GM19351 (cell line): ENCODE results near the gene CYTH1.
"Not testable (repeated sequence)": the region's sequence is repeated elsewhere in the genome, so short reads cannot be mapped to it uniquely, and the experiment has no call there.

ENCODE experiments used
- ATAC-seq: cut with Tn5 transposase; IDR thresholded peaks from one replicate; pipeline ENCODE4 v1.9.1; 2021; ENCODE audit warnings: mild to moderate bottlenecking, moderate library complexity; ENCODE audit not compliant: unreplicated experiment

The CYTH1 gene

GRCh38 chr17:78674595-78675315, 107.3 kb downstream of the CYTH1 start:
- ATAC-seq: no peak

- ATAC-seq: no peak
Observed at GRCh38 chr17:78674156-78674555, 107.9 kb downstream of the CYTH1 start.

- ATAC-seq: no peak
Observed at GRCh38 chr17:78673395-78673794, 108.7 kb downstream of the CYTH1 start.

- ATAC-seq: no peak
Observed at GRCh38 chr17:78672871-78673371, 109.2 kb downstream of the CYTH1 start.

- ATAC-seq: no peak
Observed at GRCh38 chr17:78672005-78672404, 110.1 kb downstream of the CYTH1 start.

- ATAC-seq: not testable (repeated sequence)
Observed at GRCh38 chr17:78671726-78672001, 110.4 kb downstream of the CYTH1 start.

- ATAC-seq: no peak
Observed at GRCh38 chr17:78670850-78671725, 111.0 kb downstream of the CYTH1 start.

- no peak for ATAC-seq
Observed at GRCh38 chr17:78669975-78670518, 112.0 kb downstream of the CYTH1 start.

- no peak for ATAC-seq
Observed at GRCh38 chr17:78669256-78669974, 112.7 kb downstream of the CYTH1 start.

GRCh38 chr17:78668847-78669246, 113.2 kb downstream of the CYTH1 start:
- ATAC-seq: no peak

GRCh38 chr17:78667741-78668640, 114.1 kb downstream of the CYTH1 start:
- no peak for ATAC-seq

GRCh38 chr17:78667091-78667490, 115.0 kb downstream of the CYTH1 start:
- no peak for ATAC-seq

GRCh38 chr17:78665952-78666920, 115.8 kb downstream of the CYTH1 start:
- ATAC-seq: no peak

- no peak for ATAC-seq
Observed at GRCh38 chr17:78665387-78665951, 116.6 kb downstream of the CYTH1 start.

- ATAC-seq: no peak
Observed at GRCh38 chr17:78664476-78665386, 117.3 kb downstream of the CYTH1 start.

GRCh38 chr17:78661093-78661770, 120.8 kb downstream of the CYTH1 start:
- ATAC-seq: no peak

GRCh38 chr17:78659546-78659945, 122.5 kb downstream of the CYTH1 start:
- no peak for ATAC-seq
